Measurements from ENCODE around the gene CFDP1.

DNA sequence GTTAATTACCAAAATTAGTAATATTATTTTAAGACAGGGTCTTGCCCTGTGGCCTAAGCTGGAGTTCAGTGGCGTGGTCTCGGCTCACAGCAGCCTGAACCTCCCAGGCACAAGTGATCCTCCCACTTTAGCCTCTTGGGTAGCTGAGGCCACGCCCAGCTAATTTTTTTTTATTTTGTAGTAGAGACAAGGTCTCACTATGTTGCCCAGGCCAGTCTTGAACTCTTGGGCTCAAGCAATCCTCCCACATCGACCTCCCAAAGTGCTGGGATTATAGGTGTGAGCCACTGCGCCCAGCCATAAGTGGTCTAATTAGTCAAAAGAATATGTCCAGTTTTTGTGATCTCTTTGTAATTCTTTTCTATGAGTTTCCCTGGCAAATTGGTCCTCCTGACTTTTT lies 12.0 kb upstream of the CFDP1 start:
- TF ChIP-seq CTCF (IDR thresholded peaks at IDR 0.05): no peak
- no peak for TF ChIP-seq EP300 (IDR thresholded peaks at IDR 0.05)
- TF ChIP-seq CHD2 (IDR thresholded peaks at IDR 0.05; ENCODE audit: low read length, partially characterized antibody): no peak
- TF ChIP-seq POLR2AphosphoS2 (conservative IDR thresholded peaks at IDR 0.05; ENCODE audit: low read length): no peak
- no peak for TF ChIP-seq CHD4 (IDR thresholded peaks at IDR 0.05; ENCODE audit: borderline replicate concordance)
- no peak for TF ChIP-seq RCOR1 (IDR thresholded peaks at IDR 0.05; ENCODE audit: low read depth, low read length)
- no peak for TF ChIP-seq REST (IDR thresholded peaks at IDR 0.05)
- no peak for TF ChIP-seq HES2 (IDR thresholded peaks at IDR 0.05)
